GM12878 (cell line): Measurements from ENCODE around the gene KHDC1. TPM values are rescaled to one million over a fixed set of nuclear protein-coding genes. Genes with fewer than 3 reads are reported as not detected.
A peak's percentile ranks its signal among the peaks of the same experiment; 100 is the strongest.

Experiments
- ATAC-seq: fragments of 200-7000 bp; cut with Tn5 transposase; 3 replicates; pipeline ENCODE4 v1.9.1; 2020; ENCODE audit warnings: mild to moderate bottlenecking, moderate library complexity
- BruUV-seq: library from RNA; stranded (reverse); fragments of 400-500 nt; replicated peaks from 2 replicates; lab custom pipeline; 2021; lab: Mats Ljungman, UMichigan
- CTCF ChIA-PET: fragments of 300-600 bp; sonication (Branson Sonifier 250); formaldehyde crosslinking; extraction: SDS; loops from one replicate; lab custom pipeline; 2021; ENCODE audit warnings: inconsistent platforms; lab: Yijun Ruan, JAX
- POLR2A ChIA-PET: fragments of 350-600 bp; formaldehyde crosslinking; extraction: SDS; loops from one replicate; lab custom pipeline; 2021; ENCODE audit warnings: inconsistent platforms; lab: Charles Lee
- RAD21 ChIA-PET: fragments of 300-600 bp; sonication (Branson Sonifier 250); formaldehyde crosslinking; loops from one replicate; lab custom pipeline; 2023; ENCODE audit warnings: antibody characterized with exemption; ENCODE audit not compliant: unreplicated experiment; lab: Charles Lee
- SMC1A ChIA-PET: fragments of 300-600 bp; sonication (Branson Sonifier 250); formaldehyde crosslinking; loops from one replicate; lab custom pipeline; 2023; ENCODE audit not compliant: unreplicated experiment, uncharacterized antibody; lab: Charles Lee
- DNase-seq: peaks from one replicate; pipeline ENCODE4 v3.0.0-alpha.2; 2011; ENCODE audit warnings: low read depth, low spot score
- FAIRE-seq: peaks from 3 replicates; lab custom pipeline; 2011; peaks lifted over from hg19 to GRCh38; lab: Jason Lieb, UNC
- H2AFZ ChIP-seq: 2 replicates; pipeline ENCODE4 v1.6.0; 2011; ENCODE audit warnings: low read depth, low read length, control low read depth; ENCODE audit not compliant: control insufficient read depth
- H3K27ac ChIP-seq: 2 replicates; pipeline ENCODE4 v1.5.1; 2011; ENCODE audit warnings: control low read depth; ENCODE audit not compliant: control insufficient read depth, insufficient read depth
- H3K27me3 ChIP-seq, 2 experiments: replicated peaks in 1 of 2; 2 replicates each; pipeline versions ENCODE4 v1.6.0 to v1.6.1; 2011; ENCODE audit warnings: low read length in 1 of 2; ENCODE audit not compliant: control insufficient read depth in 2 of 2, insufficient read depth in 2 of 2
- H3K36me3 ChIP-seq, 2 experiments: 2 replicates each; pipeline ENCODE4 v1.5.1; 2011; ENCODE audit warnings: low read length in 1 of 2; ENCODE audit not compliant: control insufficient read depth in 2 of 2, insufficient read depth in 2 of 2
- H3K4me1 ChIP-seq: 2 replicates; pipeline ENCODE4 v1.6.1; 2011; ENCODE audit warnings: mild to moderate bottlenecking, low read length, moderate library complexity, mixed read lengths; ENCODE audit not compliant: control insufficient read depth, insufficient read depth
- H3K4me2 ChIP-seq: 2 replicates; pipeline ENCODE4 v1.6.0; 2011; ENCODE audit warnings: control low read depth; ENCODE audit not compliant: control insufficient read depth, insufficient read depth
- H3K4me3 ChIP-seq: fragments of 200-600 bp; sonication (generic); 2 replicates; pipeline ENCODE4 v1.5.1; 2016
- H3K79me2 ChIP-seq: 2 replicates; pipeline ENCODE4 v1.6.0; 2011; ENCODE audit warnings: low read length; ENCODE audit not compliant: control insufficient read depth, insufficient read depth
- H3K9ac ChIP-seq: 2 replicates; pipeline ENCODE4 v1.8.0; 2011; ENCODE audit warnings: low read length, control low read depth, mixed read lengths; ENCODE audit not compliant: control insufficient read depth, insufficient read depth
- H3K9me3 ChIP-seq: replicated peaks from 3 replicates; pipeline ENCODE4 v1.5.1; 2011; ENCODE audit warnings: mild to moderate bottlenecking, low read length; ENCODE audit not compliant: control insufficient read depth, insufficient read depth
- H4K20me1 ChIP-seq: 2 replicates; pipeline ENCODE4 v1.6.0; 2011; ENCODE audit not compliant: control insufficient read depth, insufficient read depth
- EED ChIP-seq: sonication (generic); IDR thresholded peaks from 2 replicates; pipeline ENCODE4 v1.6.1; 2016; ENCODE audit warnings: antibody characterized with exemption, low read depth
- RB1 ChIP-seq: fragments of 450-650 bp; formaldehyde crosslinking; IDR thresholded peaks from 2 replicates; pipeline ENCODE4 v1.6.1; 2017; ENCODE audit warnings: mild to moderate bottlenecking, borderline replicate concordance
- WGBS: methylation state at CpG from one replicate; pipeline ENCODE4 v1.1.6; 2016; ENCODE audit warnings: low lambda C conversion rate; ENCODE audit not compliant: insufficient replicate concordance, insufficient coverage; ENCODE audit errors: missing lambda C conversion rate; 5-methylcytosine and 5-hydroxymethylcytosine counted together
- in situ Hi-C: fragments of 300-500 bp; cut with MboI; formaldehyde crosslinking; loops from 9 replicates; pipeline ENCODE4 v1.14.3; 2018; ENCODE audit warnings: mixed read lengths
- intact Hi-C: fragments of 100-400 bp; cut with micrococcal nuclease; formaldehyde crosslinking; loops from one replicate; pipeline ENCODE4 v1.14.2; 2022; ENCODE audit not compliant: unreplicated experiment
- polyA plus RNA-seq, 11 experiments: library from polyadenylated mRNA; depleted of rRNA in 4 of 11; unstranded in 6 of 11; stranded (reverse) in 5 of 11; fragments of >200 nt; fragmentation: Nextera tagmentation in 4 of 11; fragmentation: Illumina TruSeq in 1 of 11; extraction: Ambion mirVana in 4 of 11; extraction: Trizol in 1 of 11; gene quantifications; 1 replicate in 1 of 11; 2 replicates in 10 of 11; pipeline versions ENCODE4 v1.2.1 to v1.2.3, GENCODE V29; 2011 to 2016; ENCODE audit warnings: inconsistent platforms in 2 of 11, missing spikeins in 2 of 11, low read depth in 1 of 11
- total RNA-seq, 4 experiments: library from RNA; depleted of rRNA in 3 of 4; stranded (reverse); fragments of >200 nt in 3 of 4; fragmentation: Illumina TruSeq in 1 of 4; extraction: Trizol in 1 of 4; gene quantifications; 2 replicates each; pipeline versions ENCODE4 v1.2.1 to v1.2.3, GENCODE V29; 2013 to 2021
- TF ChIP-seq, protein P1 (sequence below): fragments of 150-350 bp; IDR thresholded peaks from 2 replicates; pipeline ENCODE4 v1.6.1; 2014; ENCODE audit warnings: mild to moderate bottlenecking, low read depth, low read length
- TF ChIP-seq, protein P2 (sequence below): fragments of 450-650 bp; IDR thresholded peaks from 2 replicates; pipeline ENCODE4 v1.6.1; 2017; ENCODE audit warnings: low read depth, mild to moderate bottlenecking, moderate library complexity

The KHDC1 gene
- total and polyA plus RNA-seq, 10 of the 15 experiments (the other 5 are each of a cell fraction or from before 2014, with no cell fraction given) = 3.3 to 8.7 (median 6.3) TPM

DNA sequence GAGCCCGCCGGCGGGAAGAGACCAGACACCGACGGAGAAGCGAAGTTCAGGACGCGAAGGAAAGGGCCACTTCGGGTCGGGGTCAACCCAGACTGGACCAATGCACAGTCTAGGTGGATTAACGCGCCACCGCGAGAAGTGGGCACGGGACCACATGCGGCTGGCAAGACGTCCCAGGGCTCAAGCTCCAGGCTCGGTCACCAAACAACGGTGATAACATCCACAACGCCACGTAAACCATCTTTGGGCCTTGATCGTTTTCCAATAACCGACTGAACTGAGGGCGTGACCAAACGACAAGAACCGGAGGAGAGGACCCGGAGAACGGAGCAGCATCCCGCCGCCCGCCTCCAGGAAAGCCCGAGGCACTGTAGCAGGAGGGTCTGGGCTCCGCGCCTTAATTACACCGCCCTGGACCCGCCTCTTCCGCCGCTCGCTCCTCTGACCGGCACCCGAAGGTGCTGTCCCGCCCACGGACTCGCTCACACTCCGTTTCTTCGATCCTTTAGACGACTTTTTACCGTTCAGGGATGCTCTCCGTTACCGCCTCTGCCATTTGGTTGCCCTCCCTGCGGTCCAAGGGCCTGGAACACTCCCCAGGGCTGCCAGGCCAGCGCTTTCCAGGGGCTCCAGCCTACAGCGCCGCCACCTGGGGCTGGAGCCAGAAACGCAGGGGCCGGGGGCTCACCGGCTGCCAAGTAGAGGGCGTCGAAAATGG is 46.9 kb upstream of the KHDC1 start (continued):
- TF ChIP-seq, protein P1, sequence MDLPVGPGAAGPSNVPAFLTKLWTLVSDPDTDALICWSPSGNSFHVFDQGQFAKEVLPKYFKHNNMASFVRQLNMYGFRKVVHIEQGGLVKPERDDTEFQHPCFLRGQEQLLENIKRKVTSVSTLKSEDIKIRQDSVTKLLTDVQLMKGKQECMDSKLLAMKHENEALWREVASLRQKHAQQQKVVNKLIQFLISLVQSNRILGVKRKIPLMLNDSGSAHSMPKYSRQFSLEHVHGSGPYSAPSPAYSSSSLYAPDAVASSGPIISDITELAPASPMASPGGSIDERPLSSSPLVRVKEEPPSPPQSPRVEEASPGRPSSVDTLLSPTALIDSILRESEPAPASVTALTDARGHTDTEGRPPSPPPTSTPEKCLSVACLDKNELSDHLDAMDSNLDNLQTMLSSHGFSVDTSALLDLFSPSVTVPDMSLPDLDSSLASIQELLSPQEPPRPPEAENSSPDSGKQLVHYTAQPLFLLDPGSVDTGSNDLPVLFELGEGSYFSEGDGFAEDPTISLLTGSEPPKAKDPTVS = no peak

DNA sequence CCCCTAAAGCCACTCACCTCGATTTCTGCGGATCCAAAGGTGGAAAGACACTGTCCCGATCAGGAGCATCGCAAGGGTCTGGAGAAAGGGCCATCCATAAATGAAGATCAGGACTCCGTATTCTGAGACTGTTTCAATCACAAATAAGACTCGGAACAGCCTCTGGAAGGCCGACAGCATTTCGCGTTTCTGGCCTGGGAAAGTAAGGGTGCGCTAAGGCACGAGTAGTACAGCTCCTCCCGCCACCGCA is 46.5 kb upstream of the KHDC1 start:
- Histone ChIP-seq H4K20me1 (no peaks in the 10 kb centered on the region), H3K4me1 (peaks cover under 1% of the 10 kb centered on the region; the same call in 1 of the 2 replicates), H2AFZ (peak overlapping the region; percentile 97), H3K79me2 (peaks cover 4% of the 10 kb centered on the region), H3K9me3 (no peaks in the 10 kb centered on the region; the same call in 2 of the 3 replicates), H3K9ac (peak overlapping the region; percentile 55), H3K36me3 (no peaks in the 10 kb centered on the region), H3K4me2 (peak overlapping the region; percentile 90), H3K27ac (peak overlapping the region; percentile 59), H3K27me3 (no peaks in the 10 kb centered on the region)
- in situ Hi-C loops (no loop called here), intact Hi-C loops (no loop called here)
- TSS peak; percentile 84 for BruUV-seq
- DNase-seq = no peak
- RAD21 ChIA-PET = interaction anchor here (0.6 to 1.7 kb wide), 4 partner anchors 19 to 693 kb away, joined by 3 to 5 read pairs (median 4); partner anchors contain the start of gene MTO1
- CTCF ChIA-PET = interaction anchor here (0.7 to 2.1 kb wide), 7 partner anchors 17 to 899 kb away, joined by 3 to 7 read pairs (median 5); no protein-coding TSS in a partner anchor
- no peak for ATAC-seq
- POLR2A ChIA-PET = no interaction called here
- under 1% methylated on average over 13 of the region's 13 CpGs for WGBS
- FAIRE-seq = no peak
- TF ChIP-seq RB1 (no peak), EED (0 out of 2 replicates have a peak, but pooled peaks have one; percentile 14)
- TF ChIP-seq, protein P2, sequence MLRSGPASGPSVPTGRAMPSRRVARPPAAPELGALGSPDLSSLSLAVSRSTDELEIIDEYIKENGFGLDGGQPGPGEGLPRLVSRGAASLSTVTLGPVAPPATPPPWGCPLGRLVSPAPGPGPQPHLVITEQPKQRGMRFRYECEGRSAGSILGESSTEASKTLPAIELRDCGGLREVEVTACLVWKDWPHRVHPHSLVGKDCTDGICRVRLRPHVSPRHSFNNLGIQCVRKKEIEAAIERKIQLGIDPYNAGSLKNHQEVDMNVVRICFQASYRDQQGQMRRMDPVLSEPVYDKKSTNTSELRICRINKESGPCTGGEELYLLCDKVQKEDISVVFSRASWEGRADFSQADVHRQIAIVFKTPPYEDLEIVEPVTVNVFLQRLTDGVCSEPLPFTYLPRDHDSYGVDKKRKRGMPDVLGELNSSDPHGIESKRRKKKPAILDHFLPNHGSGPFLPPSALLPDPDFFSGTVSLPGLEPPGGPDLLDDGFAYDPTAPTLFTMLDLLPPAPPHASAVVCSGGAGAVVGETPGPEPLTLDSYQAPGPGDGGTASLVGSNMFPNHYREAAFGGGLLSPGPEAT = no peak
- TF ChIP-seq, all 136 proteins: peak for 1
- SMC1A ChIA-PET = interaction anchor here (0.8 kb wide), 1 partner anchor 131 kb away, joined by 3 read pairs; no protein-coding TSS in a partner anchor
- peak overlapping the region; percentile 71 for H3K4me3 ChIP-seq
